HEK293T (cell line): ENCODE data around the gene UCMA.

ENCODE experiments used
- CTCF ChIA-PET: fragments of 350-600 bp; formaldehyde crosslinking; extraction: SDS; loops from one replicate; lab custom pipeline; 2021; ENCODE audit warnings: antibody characterized with exemption, inconsistent platforms; lab: Yijun Ruan, JAX
- POLR2A ChIA-PET: fragments of 350-600 bp; formaldehyde crosslinking; extraction: SDS; loops from one replicate; lab custom pipeline; 2020; ENCODE audit warnings: antibody characterized with exemption, inconsistent platforms; lab: Yijun Ruan, JAX
- DNase-seq: peaks from one replicate; pipeline ENCODE4 v3.0.0; 2012; ENCODE audit warnings: mixed read lengths; ENCODE audit errors: extremely low spot score
- ARNT ChIP-seq: fragments of 450-650 bp; IDR thresholded peaks from 2 replicates; pipeline ENCODE4 v1.6.1; 2017; ENCODE audit warnings: mild to moderate bottlenecking
- BHLHE40 ChIP-seq: fragments of 450-650 bp; IDR thresholded peaks from 2 replicates; pipeline ENCODE4 v1.6.1; 2016; ENCODE audit warnings: mild to moderate bottlenecking, moderate library complexity, borderline replicate concordance
- CTBP1 ChIP-seq: fragments of 450-650 bp; IDR thresholded peaks from 2 replicates; pipeline ENCODE4 v1.6.1; 2016; ENCODE audit warnings: borderline replicate concordance
- ELF4 ChIP-seq: fragments of 450-650 bp; IDR thresholded peaks from 2 replicates; pipeline ENCODE4 v1.6.1; 2017; ENCODE audit warnings: antibody characterized with exemption
- FOXA1 ChIP-seq: fragments of 450-650 bp; IDR thresholded peaks from 2 replicates; pipeline ENCODE4 v1.6.1; 2016; ENCODE audit warnings: mild to moderate bottlenecking
- FOXK2 ChIP-seq: fragments of 450-650 bp; IDR thresholded peaks from 2 replicates; pipeline ENCODE4 v1.6.1; 2016; ENCODE audit warnings: mild to moderate bottlenecking
- FOXM1 ChIP-seq: fragments of 450-650 bp; IDR thresholded peaks from 2 replicates; pipeline ENCODE4 v1.6.1; 2017; ENCODE audit warnings: mild to moderate bottlenecking, borderline replicate concordance
- HDGF ChIP-seq: fragments of 450-650 bp; IDR thresholded peaks from 2 replicates; pipeline ENCODE4 v1.6.1; 2017; ENCODE audit warnings: antibody characterized with exemption, borderline replicate concordance
- L3MBTL2 ChIP-seq: fragments of 450-650 bp; conservative IDR thresholded peaks from 2 replicates; pipeline ENCODE4 v1.6.1; 2016; ENCODE audit warnings: mild to moderate bottlenecking
- LEF1 ChIP-seq: fragments of 450-650 bp; IDR thresholded peaks from 2 replicates; pipeline ENCODE4 v1.6.1; 2017; ENCODE audit warnings: mild to moderate bottlenecking, borderline replicate concordance
- NFRKB ChIP-seq: fragments of 450-650 bp; IDR thresholded peaks from 2 replicates; pipeline ENCODE4 v1.6.1; 2016; ENCODE audit warnings: mild to moderate bottlenecking, moderate library complexity
- PKNOX1 ChIP-seq: fragments of 450-650 bp; IDR thresholded peaks from 2 replicates; pipeline ENCODE4 v1.6.1; 2016
- SP1 ChIP-seq: fragments of 450-650 bp; IDR thresholded peaks from 2 replicates; pipeline ENCODE4 v1.6.1; 2017
- SUZ12 ChIP-seq: fragments of 450-650 bp; IDR thresholded peaks from 2 replicates; pipeline ENCODE4 v1.6.1; 2016; ENCODE audit warnings: mild to moderate bottlenecking
- TARDBP ChIP-seq: fragments of 450-650 bp; IDR thresholded peaks from 2 replicates; pipeline ENCODE4 v1.6.1; 2016
- ZNF384 ChIP-seq: fragments of 450-650 bp; IDR thresholded peaks from 2 replicates; pipeline ENCODE4 v1.6.1; 2016

Gene UCMA

GRCh38 chr10:13270877-13271551, 36.8 kb upstream of the UCMA start:
- DNase-seq: no peak
- no peak for TF ChIP-seq SUZ12
- TF ChIP-seq ELF4: no peak
- no peak for TF ChIP-seq FOXK2
- no peak for TF ChIP-seq BHLHE40
- TF ChIP-seq SP1: no peak
- TF ChIP-seq FOXM1: no peak
- TF ChIP-seq CTBP1: no peak
- TF ChIP-seq LEF1: no peak
- no peak for TF ChIP-seq PKNOX1
- TF ChIP-seq TARDBP: no peak
- TF ChIP-seq ARNT: no peak
- CTCF ChIA-PET: no interaction called here
- POLR2A ChIA-PET: interaction anchor here (0.5 kb wide), 1 partner anchor 165 kb away, joined by 3 read pairs; no protein-coding TSS in a partner anchor

GRCh38 chr10:13268841-13269240, 34.7 kb upstream of the UCMA start:
- no peak for TF ChIP-seq FOXA1
- TF ChIP-seq TARDBP: no peak
- TF ChIP-seq SP1: no peak
- no peak for TF ChIP-seq ZNF384
- no peak for TF ChIP-seq ELF4
- no peak for TF ChIP-seq NFRKB
- ChIA-PET POLR2A (no interaction called here), CTCF (no interaction called here)
- DNase-seq: no peak

GRCh38 chr10:13268310-13268709, 34.1 kb upstream of the UCMA start:
- no peak for DNase-seq

GRCh38 chr10:13263591-13263990, 29.4 kb upstream of the UCMA start:
- CTCF ChIA-PET: no interaction called here
- POLR2A ChIA-PET: no interaction called here
- no peak for DNase-seq
- TF ChIP-seq PKNOX1 (no peak), FOXA1 (no peak), FOXK2 (no peak), FOXM1 (no peak), SUZ12 (no peak), HDGF (no peak), LEF1 (no peak), NFRKB (no peak), ELF4 (no peak), L3MBTL2 (no peak), SP1 (no peak), TARDBP (no peak), BHLHE40 (no peak), ZNF384 (no peak)

More at GRCh38 chr10:13268310-13268709, 34.1 kb upstream of the UCMA start:
- POLR2A ChIA-PET: no interaction called here
- CTCF ChIA-PET: no interaction called here
- TF ChIP-seq SP1: no peak
- TF ChIP-seq HDGF: no peak
- no peak for TF ChIP-seq FOXA1
- TF ChIP-seq ARNT: no peak
- no peak for TF ChIP-seq NFRKB
- no peak for TF ChIP-seq ZNF384
- TF ChIP-seq CTBP1: no peak
- TF ChIP-seq TARDBP: no peak
- TF ChIP-seq L3MBTL2: no peak
- TF ChIP-seq ELF4: no peak
- no peak for TF ChIP-seq BHLHE40
- no peak for TF ChIP-seq PKNOX1
- no peak for TF ChIP-seq FOXK2
- TF ChIP-seq SUZ12: no peak
- TF ChIP-seq FOXM1: no peak

- ChIA-PET CTCF (no interaction called here), POLR2A (no interaction called here)
- DNase-seq: no peak
- TF ChIP-seq ZNF384 (no peak), ELF4 (no peak), NFRKB (no peak), BHLHE40 (no peak), HDGF (no peak), FOXK2 (no peak), PKNOX1 (no peak), FOXM1 (no peak), SP1 (no peak)
Observed at GRCh38 chr10:13262433-13262832, 28.3 kb upstream of the UCMA start.

GRCh38 chr10:13257621-13258140, 23.5 kb upstream of the UCMA start:
- DNase-seq: no peak
- ChIA-PET POLR2A (no interaction called here), CTCF (no interaction called here)
- TF ChIP-seq PKNOX1 (peak; percentile 43; the same call in 1 of the 2 replicates), L3MBTL2 (no peak)
